ENCODE measurements around the gene HNMT.

- TF ChIP-seq CTCF (IDR thresholded peaks at IDR 0.05), result no peak
- no peak for TF ChIP-seq POLR2A (IDR thresholded peaks at IDR 0.05)
Measured at GRCh38 chr2:137947032-137947727, 17.1 kb upstream of the HNMT start.

All from prostate gland (tissue), 2 donors.